HG02973 (cell line): ENCODE results near the gene TYK2.
A peak's percentile ranks its signal among the peaks of the same experiment; 100 is the strongest.
"Not testable (repeated sequence)": the region's sequence is repeated elsewhere in the genome, so short reads cannot be mapped to it uniquely, and the experiment has no call there.

Source experiments
- ATAC-seq: cut with Tn5 transposase; IDR thresholded peaks from one replicate; pipeline ENCODE4 v1.9.1; 2021; ENCODE audit warnings: moderate library complexity; ENCODE audit not compliant: unreplicated experiment

Gene TYK2

DNA sequence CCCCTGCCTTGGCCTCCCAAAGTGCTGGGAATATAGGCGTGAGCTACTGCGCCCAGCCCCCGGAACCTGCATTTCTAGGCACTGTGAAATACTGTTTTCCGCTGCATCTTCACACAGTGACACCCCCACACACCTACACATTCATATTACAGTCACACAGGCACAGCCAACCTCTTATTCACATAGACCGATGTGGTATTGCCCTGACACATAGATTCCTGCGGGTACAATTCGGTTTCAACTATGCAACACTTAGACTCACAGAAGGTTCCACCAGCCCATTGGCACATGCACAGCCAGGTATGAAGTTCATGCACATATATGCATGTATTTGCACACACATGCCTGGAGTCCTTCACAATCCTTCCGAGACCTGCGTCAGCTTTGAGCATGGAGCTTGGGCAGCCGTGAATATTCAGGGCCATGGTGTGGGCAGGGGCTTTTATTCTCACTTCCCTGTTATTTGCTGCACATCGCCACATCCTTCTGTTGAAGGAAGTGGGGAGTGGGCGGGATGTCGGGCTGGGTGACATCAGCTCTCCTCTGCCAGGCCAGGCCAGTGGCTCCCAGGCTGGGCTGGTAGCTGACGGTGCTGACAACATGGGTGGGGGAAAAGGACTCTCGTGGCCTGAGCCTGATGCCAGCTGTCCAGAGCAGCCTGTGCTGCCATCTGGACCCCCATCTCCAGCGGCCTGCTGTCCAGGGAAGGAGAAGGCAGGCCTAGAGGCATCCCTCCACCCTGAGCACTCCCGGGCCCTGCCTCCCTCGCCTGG, 28.3 kb upstream of the TYK2 start:
- no peak for ATAC-seq

DNA sequence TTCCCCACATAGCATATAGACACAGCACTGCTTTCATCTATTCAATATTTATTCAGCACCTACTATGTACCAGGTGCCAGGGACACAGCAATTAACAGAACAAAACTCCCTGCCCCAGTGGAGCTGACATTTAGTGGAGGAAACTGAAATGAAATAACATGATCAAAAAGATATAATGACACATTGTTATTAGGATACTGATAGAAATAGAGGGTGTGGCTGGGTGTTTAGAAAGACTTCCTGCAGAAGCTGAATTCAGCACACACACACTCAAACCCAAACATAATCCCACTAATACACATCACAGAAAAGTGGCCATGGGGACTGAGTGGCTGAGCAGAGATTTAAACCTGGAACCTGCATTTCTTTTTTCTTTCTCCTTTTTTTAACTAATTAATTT, 26.7 kb upstream of the TYK2 start:
- ATAC-seq: no peak

- no peak for ATAC-seq
Observed at GRCh38 chr19:10406191-10406590, 25.8 kb upstream of the TYK2 start.

DNA sequence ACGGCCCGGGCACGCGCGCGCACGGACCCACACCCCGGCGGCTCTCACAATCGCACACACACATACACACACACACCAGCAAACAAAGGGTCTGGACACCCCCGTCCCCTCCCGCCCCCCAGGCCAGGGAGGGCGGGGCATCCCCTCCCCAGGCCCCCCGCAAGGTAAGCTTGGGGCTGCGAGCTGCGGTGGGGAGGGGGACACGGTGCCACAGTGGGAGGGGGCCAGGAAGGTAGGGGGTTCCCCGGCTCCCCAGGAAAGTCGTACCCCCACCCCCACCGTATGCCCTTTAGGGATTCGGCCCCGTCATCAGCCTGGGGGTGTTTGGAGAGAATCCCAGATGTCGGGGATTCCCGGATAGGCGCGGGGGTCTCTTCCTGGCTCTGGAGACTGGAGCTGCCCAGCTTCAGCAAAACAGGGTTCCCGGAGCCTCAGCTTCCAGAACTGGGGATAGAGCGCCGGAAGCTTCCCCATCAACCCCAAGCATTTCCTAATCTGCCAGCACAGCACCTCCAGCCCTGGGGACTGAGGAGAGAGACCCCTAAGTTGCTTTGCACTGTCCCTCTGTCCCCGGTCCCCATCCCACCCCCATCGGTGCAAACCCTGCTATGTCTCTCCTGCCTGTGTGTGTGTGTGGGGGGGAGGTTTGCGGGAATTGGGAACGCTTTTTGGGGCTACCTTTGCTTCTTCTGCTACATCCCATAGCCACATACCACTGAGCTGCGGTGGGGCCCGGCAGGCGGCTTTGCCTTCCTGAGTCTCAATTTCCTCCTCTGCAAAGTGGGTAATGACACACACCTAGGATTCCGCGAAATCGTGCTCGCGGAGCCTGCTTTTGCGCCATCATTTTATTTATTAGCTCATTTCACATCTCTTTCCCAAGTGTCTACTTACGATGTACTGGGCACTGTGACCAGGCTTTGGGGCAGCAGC, 24.8 kb upstream of the TYK2 start:
- no peak for ATAC-seq

DNA sequence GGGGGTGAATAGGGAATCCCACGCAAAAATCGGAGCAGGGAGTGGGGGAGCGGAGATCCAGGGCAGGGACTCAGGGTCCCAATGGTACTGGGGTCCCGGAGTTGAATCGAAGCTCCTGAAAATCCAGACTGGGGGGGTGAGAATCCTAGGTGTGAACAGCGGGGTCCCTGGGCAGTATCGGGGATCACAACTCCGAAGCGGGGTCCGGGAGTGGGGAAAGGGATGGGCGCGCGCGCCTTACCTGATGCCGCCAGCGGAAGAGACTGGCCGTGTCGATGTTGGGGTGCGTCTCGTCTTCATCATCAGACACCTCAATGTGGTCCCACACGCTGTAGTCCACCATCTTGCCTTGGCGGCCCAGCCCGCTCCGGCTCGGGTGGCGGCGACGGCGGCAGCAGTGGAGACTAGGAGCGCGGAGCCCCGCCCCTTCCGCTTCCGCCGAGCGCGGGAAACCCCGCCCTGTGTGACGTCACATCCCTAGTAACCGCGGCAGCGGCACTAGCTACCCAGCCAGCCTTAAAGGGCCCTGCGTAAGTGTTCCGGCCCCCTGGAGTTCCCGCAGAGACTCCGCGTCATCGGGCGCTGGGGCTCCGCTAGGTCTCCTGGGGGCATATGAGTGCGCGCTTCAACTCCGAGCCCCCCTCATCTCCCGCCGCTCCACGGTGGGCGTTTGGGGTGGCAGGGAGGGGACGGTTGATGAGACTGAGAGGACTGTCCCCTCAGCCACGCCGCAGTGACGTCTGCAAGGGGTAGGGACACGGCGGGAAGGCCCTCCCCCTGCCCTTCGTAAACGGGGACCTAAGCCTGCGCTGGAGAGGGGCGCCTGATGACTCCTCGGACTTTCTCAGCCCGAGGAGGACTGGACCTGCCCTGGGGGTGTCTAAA, 23.0 kb upstream of the TYK2 start, which contains the start of gene CDC37:
Gene CDC37 (minus strand): TSS at position 406 of the 885 bp plus-strand sequence. CDS start 63 bp downstream, at position 343.
- ATAC-seq: peak; percentile 71

- ATAC-seq: no peak
Observed at GRCh38 chr19:10402441-10403038, 22.2 kb upstream of the TYK2 start.

DNA sequence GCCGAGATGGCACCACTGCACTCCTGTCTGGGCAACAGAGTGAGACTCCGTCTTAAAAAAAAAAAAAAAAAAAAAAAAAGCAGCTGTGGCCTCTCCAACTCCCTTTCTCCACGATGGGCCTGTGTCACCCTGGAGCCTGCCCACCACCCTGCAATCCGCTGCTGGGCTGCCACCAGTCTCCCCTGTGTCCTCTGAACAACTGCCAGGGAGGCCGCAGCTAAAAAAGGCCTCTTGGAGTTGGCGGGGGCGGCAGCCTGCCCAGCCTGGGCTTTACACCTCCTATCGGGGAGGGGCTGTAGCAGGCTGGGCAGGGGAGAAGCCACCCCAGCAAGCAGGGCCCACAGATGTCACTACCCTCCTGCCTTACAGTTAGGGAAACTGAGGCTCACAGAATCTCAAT, 19.5 kb upstream of the TYK2 start:
- no peak for ATAC-seq

GRCh38 chr19:10399340-10399739, 19.0 kb upstream of the TYK2 start:
- ATAC-seq: not testable (repeated sequence)

DNA sequence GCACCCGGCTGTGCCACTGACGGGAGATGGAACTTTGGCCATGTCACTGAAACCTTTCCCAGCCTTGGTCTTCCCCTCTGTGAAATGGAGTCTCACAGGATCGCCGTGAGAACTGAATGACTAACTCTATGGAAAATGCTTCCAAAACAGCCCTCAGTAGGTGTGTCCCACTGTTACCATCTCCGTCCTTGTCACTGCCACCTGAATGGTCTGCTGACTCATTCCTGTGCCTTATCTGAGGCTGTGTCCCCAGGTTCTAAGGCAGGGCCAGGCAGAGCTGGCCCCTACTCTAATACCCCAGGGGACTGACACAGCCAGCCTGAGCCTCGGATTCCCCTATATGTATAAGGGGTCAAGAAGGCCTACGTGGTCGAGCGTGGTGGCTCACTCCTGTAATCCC, 18.4 kb upstream of the TYK2 start:
- ATAC-seq: no peak

- no peak for ATAC-seq
Observed at GRCh38 chr19:10395917-10396316, 15.5 kb upstream of the TYK2 start.

GRCh38 chr19:10395436-10395835, 15.1 kb upstream of the TYK2 start:
- ATAC-seq: no peak

GRCh38 chr19:10395003-10395402, 14.6 kb upstream of the TYK2 start:
- no peak for ATAC-seq

DNA sequence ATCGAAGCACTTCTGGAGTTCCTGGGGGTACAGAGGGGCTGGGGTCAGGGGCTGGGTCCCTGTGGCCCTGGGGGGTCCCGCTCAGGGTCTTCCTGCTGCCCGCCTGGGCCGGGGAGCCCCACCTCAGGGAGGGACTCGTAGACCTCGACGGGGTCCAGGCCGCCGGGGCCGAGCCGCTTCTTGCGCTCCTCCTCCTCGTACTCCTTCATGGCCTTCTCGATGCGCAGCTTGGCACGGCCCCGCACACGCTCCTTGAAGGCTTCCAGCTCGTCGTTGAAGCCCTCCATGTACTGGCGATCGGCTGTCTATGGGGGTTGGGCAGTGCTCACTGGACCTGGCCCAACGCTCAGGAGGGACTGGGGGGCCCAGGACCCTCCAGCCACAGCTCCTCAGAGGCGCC, 12.8 kb upstream of the TYK2 start:
- ATAC-seq: no peak

- no peak for ATAC-seq
Observed at GRCh38 chr19:10392120-10392519, 11.7 kb upstream of the TYK2 start.

- no peak for ATAC-seq
Observed at GRCh38 chr19:10390652-10391286, 10.4 kb upstream of the TYK2 start.

DNA sequence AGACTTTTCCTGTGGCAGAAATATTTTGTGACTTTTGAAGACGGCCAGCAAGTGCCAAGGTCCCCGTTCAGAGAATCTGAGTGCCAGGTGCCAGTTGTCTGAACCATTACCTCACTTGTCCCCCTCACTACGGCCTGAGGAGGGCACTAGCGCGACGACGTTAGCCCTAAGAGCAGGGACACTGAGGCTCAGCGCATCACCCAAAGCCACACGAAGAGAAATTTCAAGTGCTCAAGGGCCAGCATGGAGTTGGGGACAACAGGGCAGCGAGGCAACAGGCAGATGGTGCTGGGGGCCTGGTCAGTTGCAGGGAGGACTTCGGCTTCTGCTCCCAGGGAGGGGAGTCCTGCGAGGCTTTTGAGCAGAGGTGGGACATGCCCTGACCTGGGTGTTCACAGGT, 9.5 kb upstream of the TYK2 start:
- no peak for ATAC-seq

- no peak for ATAC-seq
Observed at GRCh38 chr19:10388957-10389356, 8.6 kb upstream of the TYK2 start.

GRCh38 chr19:10384580-10384979, 4.2 kb upstream of the TYK2 start:
- no peak for ATAC-seq

DNA sequence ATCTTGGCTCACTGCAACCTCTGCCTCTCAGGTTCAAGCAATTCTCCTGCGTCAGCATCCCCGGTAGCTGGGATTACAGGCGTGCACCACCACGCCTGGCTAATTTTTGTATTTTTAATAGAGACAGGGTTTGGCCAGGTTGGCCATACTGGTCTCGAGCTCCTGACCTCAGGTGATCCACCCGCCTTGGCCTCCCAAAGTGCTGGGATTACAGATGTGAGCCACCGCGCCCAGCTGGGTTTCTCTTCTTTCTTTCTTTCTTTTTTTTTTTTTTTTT, 2.8 kb upstream of the TYK2 start:
- not testable (repeated sequence) for ATAC-seq

GRCh38 chr19:10379880-10380312, 476 bp downstream of the TYK2 start:
- ATAC-seq: no peak
